Measurements from ENCODE around the gene C4A. TPM values are rescaled to one million over a fixed set of nuclear protein-coding genes. Genes with fewer than 3 reads are reported as not detected.

Gene C4A
- total RNA-seq, 1 experiment from 2014 or later = 3.8 TPM

GRCh38 chr6:31971993-31972708 is 9.7 kb upstream of the C4A start, which contains the start of gene DXO (continued):
- TF ChIP-seq TEAD1 (CRISPR knock-in tag; IDR thresholded peaks at IDR 0.05) = peak; percentile 93
- TF ChIP-seq GRHL2 (CRISPR knock-in tag; IDR thresholded peaks at IDR 0.05; ENCODE audit: insufficient replicate concordance, severe bottlenecking) = no peak
- 0 out of 2 replicates have a peak, but pooled peaks have one; percentile 30 for TF ChIP-seq RELA (CRISPR knock-in tag; IDR thresholded peaks at IDR 0.05; ENCODE audit: borderline replicate concordance)
- no peak for TF ChIP-seq ELF4 (CRISPR knock-in tag; IDR thresholded peaks at IDR 0.05; ENCODE audit: low read depth)
- TF ChIP-seq ZNF232 (CRISPR knock-in tag; IDR thresholded peaks at IDR 0.05) = no peak; the same call in 1 of the 2 replicates
- peak; percentile 51 for TF ChIP-seq TEAD4 (CRISPR knock-in tag; IDR thresholded peaks at IDR 0.05)
- TF ChIP-seq SMAD3 (CRISPR knock-in tag; IDR thresholded peaks at IDR 0.05; ENCODE audit: borderline replicate concordance) = 0 out of 2 replicates have a peak, but pooled peaks have one; percentile 38
- no peak for TF ChIP-seq ATF2 (CRISPR knock-in tag; IDR thresholded peaks at IDR 0.05; ENCODE audit: borderline replicate concordance, low read depth)
- peak; percentile 60; the same call in 1 of the 2 replicates for TF ChIP-seq FOXP4 (CRISPR knock-in tag; IDR thresholded peaks at IDR 0.05)
- no peak for TF ChIP-seq FOXJ3 (CRISPR knock-in tag; IDR thresholded peaks at IDR 0.05; ENCODE audit: borderline replicate concordance)
- no peak for TF ChIP-seq STAT6 (CRISPR knock-in tag; conservative IDR thresholded peaks at IDR 0.05; ENCODE audit: low read depth)
- TF ChIP-seq TCF7 (CRISPR knock-in tag; IDR thresholded peaks at IDR 0.05; ENCODE audit: low read depth) = no peak
- TF ChIP-seq SMAD4 (CRISPR knock-in tag; IDR thresholded peaks at IDR 0.05) = no peak
- 0 out of 2 replicates have a peak, but pooled peaks have one; percentile 24 for TF ChIP-seq ERG (CRISPR knock-in tag; IDR thresholded peaks at IDR 0.05)
- TF ChIP-seq ZNF219 (CRISPR knock-in tag; IDR thresholded peaks at IDR 0.05; ENCODE audit: borderline replicate concordance) = 0 out of 2 replicates have a peak, but pooled peaks have one; percentile 39
- no peak for TF ChIP-seq ZSCAN18 (CRISPR knock-in tag; IDR thresholded peaks at IDR 0.05)
- TF ChIP-seq NR3C1 (CRISPR knock-in tag; conservative IDR thresholded peaks at IDR 0.05; ENCODE audit: low read depth) = no peak
- no peak for TF ChIP-seq ZNF138 (CRISPR knock-in tag; conservative IDR thresholded peaks at IDR 0.05)
- peak; percentile 36; the same call in 1 of the 2 replicates for TF ChIP-seq PRRX2 (CRISPR knock-in tag; IDR thresholded peaks at IDR 0.05)
- TF ChIP-seq ZNF671 (CRISPR knock-in tag; IDR thresholded peaks at IDR 0.05) = no peak
- TF ChIP-seq ZNF423 (CRISPR knock-in tag; IDR thresholded peaks at IDR 0.05) = no peak
- no peak for TF ChIP-seq IRF2 (CRISPR knock-in tag; IDR thresholded peaks at IDR 0.05; ENCODE audit: borderline replicate concordance, low read depth)
- TF ChIP-seq GTF2I (CRISPR knock-in tag; conservative IDR thresholded peaks at IDR 0.05) = no peak
- TF ChIP-seq EMX1 (CRISPR knock-in tag; IDR thresholded peaks at IDR 0.05) = no peak
- TF ChIP-seq USF1 (CRISPR knock-in tag; IDR thresholded peaks at IDR 0.05) = peak; percentile 56
- TF ChIP-seq FOXP1 (CRISPR knock-in tag; IDR thresholded peaks at IDR 0.05; ENCODE audit: borderline replicate concordance) = peak; percentile 67; the same call in 1 of the 2 replicates
- TF ChIP-seq ESRRA (CRISPR knock-in tag; IDR thresholded peaks at IDR 0.05; ENCODE audit: borderline replicate concordance) = no peak
- TF ChIP-seq HMGA2 (CRISPR knock-in tag; IDR thresholded peaks at IDR 0.05) = no peak

Measured in WTC11 (cell line).